HL-60 (cell line): Measurements from ENCODE around the gene TPP1.
A peak's percentile ranks its signal among the peaks of the same experiment; 100 is the strongest.

Experiments used
- DNase-seq, 2 experiments: peaks; one replicate each; pipeline ENCODE4 v3.0.0-alpha.2; 2010 to 2020; ENCODE audit warnings: low read depth in 1 of 2, low spot score in 1 of 2
- H3K27ac ChIP-seq: fragments of 250-450 bp; sonication (Bioruptor Pico); replicated peaks from 2 replicates; pipeline ENCODE4 v1.5.1; 2020; ENCODE audit warnings: mild to moderate bottlenecking, moderate library complexity
- H3K27me3 ChIP-seq: fragments of 250-450 bp; sonication (Bioruptor Pico); 2 replicates; pipeline ENCODE4 v1.5.1; 2021; ENCODE audit warnings: mild to moderate bottlenecking, moderate library complexity; ENCODE audit not compliant: insufficient read depth, poor library complexity, severe bottlenecking
- H3K4me3 ChIP-seq: replicated peaks from 2 replicates; pipeline ENCODE4 v1.5.1; 2011; ENCODE audit warnings: mild to moderate bottlenecking, control low read depth, low read length; ENCODE audit not compliant: insufficient read depth
- GABPA ChIP-seq: IDR thresholded peaks from 2 replicates; pipeline ENCODE4 v1.6.1; 2012; ENCODE audit warnings: low read depth
- POLR2AphosphoS5 ChIP-seq: IDR thresholded peaks from 2 replicates; pipeline ENCODE4 v1.6.1; 2012; ENCODE audit warnings: low read depth
- REST ChIP-seq: IDR thresholded peaks from 2 replicates; pipeline ENCODE4 v1.6.1; 2012; ENCODE audit warnings: low read depth; ENCODE audit not compliant: insufficient replicate concordance
- SPI1 ChIP-seq: IDR thresholded peaks from 2 replicates; pipeline ENCODE4 v1.6.1; 2012; ENCODE audit warnings: low read depth, mild to moderate bottlenecking, borderline replicate concordance
- TF ChIP-seq, protein P1 (sequence below): IDR thresholded peaks from one replicate; pipeline ENCODE4 v1.5.1; 2011; ENCODE audit warnings: low read length, control low read depth, inconsistent platforms; ENCODE audit not compliant: insufficient read depth

TPP1 gene

GRCh38 chr11:6631361-6631890 lies 12.2 kb upstream of the TPP1 start:
- Histone ChIP-seq H3K27me3 (no peaks in the 10 kb centered on the region), H3K27ac (no peak overlapping the region), H3K4me3 (no peak overlapping the region)
- no peak for TF ChIP-seq SPI1
- TF ChIP-seq, protein P1, sequence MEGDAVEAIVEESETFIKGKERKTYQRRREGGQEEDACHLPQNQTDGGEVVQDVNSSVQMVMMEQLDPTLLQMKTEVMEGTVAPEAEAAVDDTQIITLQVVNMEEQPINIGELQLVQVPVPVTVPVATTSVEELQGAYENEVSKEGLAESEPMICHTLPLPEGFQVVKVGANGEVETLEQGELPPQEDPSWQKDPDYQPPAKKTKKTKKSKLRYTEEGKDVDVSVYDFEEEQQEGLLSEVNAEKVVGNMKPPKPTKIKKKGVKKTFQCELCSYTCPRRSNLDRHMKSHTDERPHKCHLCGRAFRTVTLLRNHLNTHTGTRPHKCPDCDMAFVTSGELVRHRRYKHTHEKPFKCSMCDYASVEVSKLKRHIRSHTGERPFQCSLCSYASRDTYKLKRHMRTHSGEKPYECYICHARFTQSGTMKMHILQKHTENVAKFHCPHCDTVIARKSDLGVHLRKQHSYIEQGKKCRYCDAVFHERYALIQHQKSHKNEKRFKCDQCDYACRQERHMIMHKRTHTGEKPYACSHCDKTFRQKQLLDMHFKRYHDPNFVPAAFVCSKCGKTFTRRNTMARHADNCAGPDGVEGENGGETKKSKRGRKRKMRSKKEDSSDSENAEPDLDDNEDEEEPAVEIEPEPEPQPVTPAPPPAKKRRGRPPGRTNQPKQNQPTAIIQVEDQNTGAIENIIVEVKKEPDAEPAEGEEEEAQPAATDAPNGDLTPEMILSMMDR: no peak
- no peak for TF ChIP-seq REST
- TF ChIP-seq POLR2AphosphoS5: no peak
- TF ChIP-seq GABPA: no peak
- DNase-seq: no peak

DNA sequence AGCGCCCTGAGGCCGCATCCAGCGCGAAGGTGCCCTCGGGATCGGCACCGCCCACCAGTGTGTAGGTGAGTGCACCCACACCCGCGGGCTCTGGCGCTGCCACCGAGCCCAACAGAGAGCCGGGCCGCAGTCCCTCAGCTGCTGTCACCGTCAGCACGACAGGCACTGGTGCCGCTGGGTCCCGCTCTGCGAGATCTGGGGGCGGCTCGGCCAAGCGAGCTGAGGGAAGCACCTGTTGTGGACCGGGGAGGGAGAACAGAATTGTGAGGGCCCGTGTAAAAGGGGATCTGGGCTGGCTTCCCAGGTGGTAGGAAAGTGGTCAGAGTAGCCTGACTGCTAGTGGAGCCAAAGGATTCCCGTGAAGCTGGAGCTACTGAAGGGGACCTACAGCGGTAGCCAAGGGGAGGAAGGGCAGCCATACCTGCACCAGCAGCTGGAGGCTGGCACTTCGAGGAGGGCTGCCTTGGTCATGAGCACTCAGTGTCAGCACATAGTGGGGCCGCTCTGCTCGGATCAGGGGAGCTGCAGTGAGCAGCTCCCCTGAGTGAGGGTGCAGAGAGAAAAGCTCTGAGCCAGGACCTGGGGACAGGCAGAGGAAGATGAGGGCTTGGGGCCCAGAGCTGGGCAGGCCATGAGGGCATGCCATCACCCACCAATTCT lies 11.5 kb upstream of the TPP1 start:
- H3K4me3 ChIP-seq: no peak overlapping the region
- no peak overlapping the region for H3K27ac ChIP-seq
- H3K27me3 ChIP-seq: no peaks in the 10 kb centered on the region
- DNase-seq: no peak
- TF ChIP-seq REST (no peak), SPI1 (no peak), GABPA (no peak)
- TF ChIP-seq, protein P1: no peak

- no peak for TF ChIP-seq GABPA
- TF ChIP-seq REST: peak; percentile 48
- TF ChIP-seq, protein P1: no peak
- no peak for TF ChIP-seq SPI1
- no peak for TF ChIP-seq POLR2AphosphoS5
- H3K4me3 ChIP-seq: no peak overlapping the region
- DNase-seq: no peak
- no peak overlapping the region for H3K27ac ChIP-seq
- no peaks in the 10 kb centered on the region for H3K27me3 ChIP-seq
Measured at GRCh38 chr11:6629892-6630631, 10.8 kb upstream of the TPP1 start.
